8988T (cell line): Measurements from ENCODE around the gene MATN4.
"Not testable (repeated sequence)": the region's sequence is repeated elsewhere in the genome, so short reads cannot be mapped to it uniquely, and the experiment has no call there.

Experiments
- DNase-seq: peaks from one replicate; pipeline ENCODE4 v3.0.0; 2011

Gene MATN4

GRCh38 chr20:45308117-45308778 lies at the start of gene MATN4:
MATN4 (minus strand) TSS chr20:45308299; CDS start chr20:45305582, 2,717 bp downstream.
- no peak for DNase-seq

- DNase-seq = no peak
Measured at GRCh38 chr20:45355209-45356084, 47.3 kb upstream of the MATN4 start.

- no peak for DNase-seq
Measured at GRCh38 chr20:45354423-45355208, 46.5 kb upstream of the MATN4 start.

- no peak for DNase-seq
Measured at GRCh38 chr20:45353746-45354145, 45.6 kb upstream of the MATN4 start.

GRCh38 chr20:45352729-45353128 lies 44.6 kb upstream of the MATN4 start:
- no peak for DNase-seq

- not testable (repeated sequence) for DNase-seq
Measured at GRCh38 chr20:45350795-45351194, 42.7 kb upstream of the MATN4 start.

- no peak for DNase-seq
Measured at GRCh38 chr20:45350217-45350616, 42.1 kb upstream of the MATN4 start.

- DNase-seq = peak; percentile 77
Measured at GRCh38 chr20:45347936-45348778, 40.1 kb upstream of the MATN4 start, which contains the start of gene SDC4. SDC4 (minus strand) TSS chr20:45348424; CDS start chr20:45348384, 40 bp downstream.

GRCh38 chr20:45347297-45347935 lies 39.3 kb upstream of the MATN4 start:
- DNase-seq = no peak

GRCh38 chr20:45346851-45347250 lies 38.8 kb upstream of the MATN4 start:
- no peak for DNase-seq

- DNase-seq = no peak
Measured at GRCh38 chr20:45346291-45346718, 38.2 kb upstream of the MATN4 start.

- DNase-seq = no peak
Measured at GRCh38 chr20:45345104-45345936, 37.2 kb upstream of the MATN4 start.

GRCh38 chr20:45344168-45344860 lies 36.2 kb upstream of the MATN4 start:
- peak; percentile 72 for DNase-seq

- DNase-seq = no peak
Measured at GRCh38 chr20:45343532-45344167, 35.6 kb upstream of the MATN4 start.

GRCh38 chr20:45342855-45343531 lies 34.9 kb upstream of the MATN4 start:
- no peak for DNase-seq

- no peak for DNase-seq
Measured at GRCh38 chr20:45341939-45342854, 34.1 kb upstream of the MATN4 start.

GRCh38 chr20:45341579-45341938 lies 33.5 kb upstream of the MATN4 start:
- no peak for DNase-seq

- DNase-seq = no peak
Measured at GRCh38 chr20:45340951-45341350, 32.9 kb upstream of the MATN4 start.
